Parathyroid adenoma (tissue), 2 donors: ENCODE measurements around the gene POLR3A.

Experiments used
- H2AFZ ChIP-seq: fragments of 300-600 bp; sonication (generic); one replicate; pipeline ENCODE4 v1.7.0; 2017; ENCODE audit warnings: antibody characterized with exemption, mild to moderate bottlenecking
- H3K27ac ChIP-seq: fragments of 300-600 bp; sonication (generic); one replicate; pipeline ENCODE4 v1.7.0; 2017
- H3K27me3 ChIP-seq: fragments of 300-600 bp; sonication (generic); one replicate; pipeline ENCODE4 v1.7.0; 2017; ENCODE audit warnings: low read length; ENCODE audit not compliant: control insufficient read depth, insufficient read depth
- H3K36me3 ChIP-seq: fragments of 300-600 bp; sonication (generic); one replicate; pipeline ENCODE4 v1.7.0; 2017; ENCODE audit warnings: low read length; ENCODE audit not compliant: control insufficient read depth, insufficient read depth
- H3K4me1 ChIP-seq: fragments of 300-600 bp; sonication (generic); one replicate; pipeline ENCODE4 v1.7.0; 2017; ENCODE audit warnings: control low read depth
- H3K4me2 ChIP-seq: fragments of 300-600 bp; sonication (generic); one replicate; pipeline ENCODE4 v1.7.0; 2017; ENCODE audit warnings: low read length
- H3K4me3 ChIP-seq: fragments of 300-600 bp; sonication (generic); one replicate; pipeline ENCODE4 v1.7.0; 2017; ENCODE audit warnings: low read depth, low read length
- H3K79me2 ChIP-seq: fragments of 300-600 bp; sonication (generic); one replicate; pipeline ENCODE4 v1.7.0; 2017; ENCODE audit warnings: control low read depth
- H3K9ac ChIP-seq: fragments of 300-600 bp; sonication (generic); one replicate; pipeline ENCODE4 v1.7.0; 2017; ENCODE audit warnings: mild to moderate bottlenecking
- H3K9me3 ChIP-seq: fragments of 300-600 bp; sonication (generic); one replicate; pipeline ENCODE4 v1.7.0; 2017; ENCODE audit warnings: low read length; ENCODE audit not compliant: control insufficient read depth
- CTCF ChIP-seq: fragments of 300-600 bp; sonication (generic); IDR thresholded peaks from one replicate; pipeline ENCODE4 v1.7.0; 2017; ENCODE audit warnings: antibody characterized with exemption, mild to moderate bottlenecking
- donor health status: primary hyperparathyroidism.

The POLR3A gene

GRCh38 chr10:78062296-78062695, 33.0 kb upstream of the POLR3A start:
- no peaks in the 10 kb centered on the region for H3K4me1 ChIP-seq
- no peaks in the 10 kb centered on the region for H3K9me3 ChIP-seq
- no peak overlapping the region for H3K27ac ChIP-seq
- H3K4me3 ChIP-seq: no peak overlapping the region
- H3K36me3 ChIP-seq: no peaks in the 10 kb centered on the region
- H3K9ac ChIP-seq: no peak overlapping the region
- no peak overlapping the region for H2AFZ ChIP-seq
- no peaks in the 10 kb centered on the region for H3K27me3 ChIP-seq
- H3K4me2 ChIP-seq: no peak overlapping the region
- H3K79me2 ChIP-seq: no peaks in the 10 kb centered on the region
- no peak for TF ChIP-seq CTCF

- no peak overlapping the region for H3K4me3 ChIP-seq
- H3K9ac ChIP-seq: no peak overlapping the region
- H3K27me3 ChIP-seq: no peaks in the 10 kb centered on the region
Observed at GRCh38 chr10:78059906-78060702, 30.8 kb upstream of the POLR3A start.

DNA sequence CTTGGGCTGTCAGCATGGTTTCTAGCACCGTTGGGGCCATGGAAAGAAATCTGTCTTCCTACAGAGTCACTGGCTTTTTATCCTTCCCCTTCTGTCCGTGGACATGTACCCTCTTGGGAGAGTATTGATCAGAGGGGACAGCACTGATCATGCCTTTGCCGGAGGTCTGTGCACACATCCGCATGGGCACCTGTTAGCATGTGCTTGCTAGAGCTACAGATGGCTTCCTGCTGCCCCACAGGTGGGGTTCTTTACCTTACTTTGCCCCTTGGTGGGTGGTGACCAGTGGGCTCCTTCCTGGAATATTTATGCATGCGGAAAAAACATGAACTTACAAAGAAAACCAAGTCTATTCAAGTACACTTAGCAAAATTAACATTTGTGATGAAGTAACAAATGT, 29.2 kb upstream of the POLR3A start:
- no peaks in the 10 kb centered on the region for H3K27me3 ChIP-seq
- no peaks in the 10 kb centered on the region for H3K4me1 ChIP-seq
- no peak overlapping the region for H2AFZ ChIP-seq
- H3K79me2 ChIP-seq: no peaks in the 10 kb centered on the region
- H3K27ac ChIP-seq: no peak overlapping the region
- H3K9me3 ChIP-seq: no peaks in the 10 kb centered on the region
- H3K36me3 ChIP-seq: no peaks in the 10 kb centered on the region
- H3K4me2 ChIP-seq: no peak overlapping the region
- no peak overlapping the region for H3K4me3 ChIP-seq
- no peak overlapping the region for H3K9ac ChIP-seq
- no peak for TF ChIP-seq CTCF

More at GRCh38 chr10:78059906-78060702, 30.8 kb upstream of the POLR3A start:
- no peaks in the 10 kb centered on the region for H3K79me2 ChIP-seq
- no peaks in the 10 kb centered on the region for H3K4me1 ChIP-seq
- no peak for TF ChIP-seq CTCF
- H2AFZ ChIP-seq: no peak overlapping the region
- no peak overlapping the region for H3K4me2 ChIP-seq
- H3K27ac ChIP-seq: no peak overlapping the region
- H3K36me3 ChIP-seq: no peaks in the 10 kb centered on the region
- no peaks in the 10 kb centered on the region for H3K9me3 ChIP-seq

DNA sequence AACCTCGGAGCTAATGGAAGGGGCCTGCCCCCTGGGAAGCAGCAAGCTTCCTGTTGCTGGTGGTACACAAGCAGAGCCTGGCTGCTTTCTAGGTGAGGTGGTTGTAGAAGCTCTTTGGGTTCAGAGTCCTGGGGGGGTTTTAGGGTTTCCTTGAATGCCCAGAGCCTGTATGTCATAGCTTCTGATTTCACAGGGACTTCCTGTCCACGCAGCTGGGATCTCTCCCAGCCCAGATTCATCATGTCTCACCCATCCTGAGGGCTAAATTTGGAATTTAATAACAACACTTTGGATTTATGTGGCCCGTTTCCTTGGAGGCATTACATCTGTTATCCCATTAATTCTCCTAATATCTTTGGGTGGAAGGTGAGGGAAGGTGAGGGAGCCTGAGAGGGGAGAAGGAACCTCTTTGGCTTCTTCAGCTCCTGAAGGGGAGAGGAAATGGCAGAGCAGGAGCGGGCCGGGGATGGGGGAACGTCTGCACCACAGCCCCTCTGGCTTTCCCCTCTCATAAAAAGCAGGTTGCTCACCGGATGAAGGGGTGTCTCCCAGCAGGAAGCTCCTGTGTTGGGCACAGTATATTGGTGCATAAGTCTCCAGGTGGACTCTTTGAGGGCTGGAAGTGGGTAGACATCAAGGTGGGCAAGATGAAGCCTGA, 24.0 kb upstream of the POLR3A start:
- Histone ChIP-seq H3K27ac (no peak overlapping the region), H3K79me2 (no peaks in the 10 kb centered on the region), H3K4me2 (no peak overlapping the region)

More for the DNA sequence above, 24.0 kb upstream of the POLR3A start:
- TF ChIP-seq CTCF: no peak
- Histone ChIP-seq H3K4me1 (no peaks in the 10 kb centered on the region), H2AFZ (no peak overlapping the region), H3K9ac (no peak overlapping the region), H3K9me3 (no peaks in the 10 kb centered on the region), H3K4me3 (no peak overlapping the region), H3K27me3 (no peaks in the 10 kb centered on the region), H3K36me3 (no peaks in the 10 kb centered on the region)
